ENCODE measurements around the gene TRAPPC2.

DNA sequence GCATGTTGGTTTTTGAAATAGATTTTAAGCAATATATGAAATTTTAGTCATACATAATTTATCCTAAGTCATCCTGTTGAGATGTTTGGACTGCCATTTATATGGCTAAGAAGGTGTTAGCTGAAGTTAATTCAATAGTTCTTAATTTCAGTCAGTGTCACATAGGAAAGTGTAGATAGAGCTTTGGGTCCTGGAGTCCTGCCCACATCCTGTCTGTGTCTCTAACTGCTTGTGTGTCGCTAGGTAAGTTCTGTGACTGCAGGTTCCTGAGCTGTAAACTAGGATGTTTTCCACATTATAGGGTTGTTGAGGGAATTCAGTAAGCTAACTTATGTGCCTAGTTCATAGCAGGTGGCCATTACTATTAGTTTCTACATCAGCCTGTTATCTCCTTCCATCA lies 20.8 kb upstream of the TRAPPC2 start:
- TF ChIP-seq GATA3 (IDR thresholded peaks at IDR 0.05; ENCODE audit: low read depth, low read length), result no peak
- TF ChIP-seq GATA2 (IDR thresholded peaks at IDR 0.05; ENCODE audit: low read depth, low read length), result no peak
